Uterus (tissue), 2 donors: ENCODE data around the gene DOCK3.

ENCODE experiments used
- CTCF ChIP-seq, 4 experiments: fragments of 200-600 bp in 2 of 4; fragments of 450-650 bp in 2 of 4; sonication (generic) in 2 of 4; IDR thresholded peaks; one replicate each; pipeline ENCODE4 v1.5.1; 2016 to 2019; ENCODE audit warnings: antibody characterized with exemption in 4 of 4, mild to moderate bottlenecking in 2 of 4, moderate library complexity in 1 of 4
- POLR2A ChIP-seq, 2 donors: fragments of 450-650 bp; IDR thresholded peaks; one replicate each; pipeline ENCODE4 v1.6.1; 2016; ENCODE audit warnings: antibody characterized with exemption in 2 of 2, mild to moderate bottlenecking in 1 of 2, moderate library complexity in 1 of 2

GRCh38 chr3:50632450-50632849 is 42.3 kb upstream of the DOCK3 start:
- TF ChIP-seq CTCF (IDR thresholded peaks at IDR 0.05) (no peak), POLR2A (IDR thresholded peaks at IDR 0.05) (no peak)
